T-helper 1 cell treated with Interleukin-12 subunit alpha and Interleukin-12 subunit beta and Interleukin-4 antibody, amounts not matched to agents 30 ng/mL and 1 ng/mL, for 36 hours (primary cell): ENCODE results near the gene UNC93B1. TPM values are rescaled to one million over a fixed set of nuclear protein-coding genes. Genes with fewer than 3 reads are reported as not detected.
"Not testable (repeated sequence)": the region's sequence is repeated elsewhere in the genome, so short reads cannot be mapped to it uniquely, and the experiment has no call there.

ENCODE experiments used
- intact Hi-C: fragments of 100-400 bp; cut with micrococcal nuclease; formaldehyde crosslinking; loops from one replicate; pipeline ENCODE4 v1.15.1; 2024
- total RNA-seq: library from RNA; stranded (reverse); gene quantifications from 2 replicates; pipeline ENCODE4 v1.2.3, GENCODE V29; 2022

The UNC93B1 gene
- total RNA-seq, 1 donor from 2014 or later = 26.3 TPM

DNA sequence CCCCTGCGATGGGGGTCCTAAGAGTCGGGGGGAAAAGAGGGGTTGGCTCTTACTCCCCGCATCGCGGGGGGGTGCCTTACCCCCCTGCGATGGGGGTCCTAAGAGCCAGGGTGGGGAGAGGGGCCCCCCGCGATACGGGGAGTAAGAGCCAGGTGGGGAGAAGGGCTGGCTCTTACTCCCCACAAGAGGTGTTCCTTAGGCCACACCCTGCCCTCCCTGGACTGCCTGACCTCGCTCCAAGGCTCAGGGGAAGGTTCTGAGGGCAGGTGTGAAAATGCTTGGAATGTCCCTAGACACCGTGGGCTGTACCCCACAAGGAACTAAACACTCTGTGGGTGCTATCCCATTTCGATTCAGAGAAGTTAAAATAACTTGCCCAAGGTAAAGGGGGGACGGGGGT, 7.8 kb downstream of the UNC93B1 start:
- intact Hi-C loops = loop anchor here (2.0 kb wide), 1 partner anchor 35 kb away; the partner anchor contains the start of gene NDUFS8

- intact Hi-C loops = not testable (repeated sequence)
Measured at GRCh38 chr11:67995579-67995978, 8.3 kb downstream of the UNC93B1 start.

GRCh38 chr11:67995129-67995528, 8.8 kb downstream of the UNC93B1 start:
- intact Hi-C loops = not testable (repeated sequence)

DNA sequence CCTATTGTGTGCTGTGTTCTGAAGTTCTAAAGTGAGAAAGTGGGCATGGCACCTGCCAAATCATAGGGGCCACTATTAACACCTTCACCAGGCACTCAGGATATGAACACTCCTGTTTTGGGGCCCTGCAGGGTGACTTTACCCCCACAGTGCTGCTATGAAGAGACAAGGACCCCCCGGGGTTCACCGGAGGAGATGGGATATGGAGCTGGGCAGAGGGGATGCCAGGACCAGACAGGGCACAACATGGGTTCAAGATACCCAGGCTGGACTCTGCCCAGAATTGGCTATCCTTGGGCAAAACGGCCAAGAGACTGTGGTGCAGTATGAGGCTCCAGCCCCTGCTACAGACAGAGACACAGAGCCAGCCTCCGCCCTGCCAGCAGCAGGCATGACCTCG, 9.5 kb downstream of the UNC93B1 start:
- intact Hi-C loops = not testable (repeated sequence)

DNA sequence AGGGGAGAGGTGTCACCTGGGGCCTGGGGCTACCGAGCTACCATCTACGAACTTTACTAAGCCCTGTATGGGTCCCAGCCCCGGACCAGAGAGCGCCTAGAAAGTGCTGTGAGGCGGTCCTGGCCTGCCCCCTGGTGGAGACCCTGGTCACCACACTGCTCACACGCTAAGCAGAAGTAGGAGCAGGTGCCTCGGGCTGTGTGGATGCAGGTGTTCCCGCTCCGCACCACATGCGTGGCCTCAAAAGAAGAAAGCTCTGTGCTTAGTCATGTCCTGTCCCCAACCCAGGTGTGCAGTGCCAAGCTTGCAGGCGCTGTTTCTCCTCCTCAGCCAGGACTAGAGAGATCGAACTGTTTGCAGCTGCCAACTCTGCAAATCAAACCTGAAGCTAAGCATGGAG, 10.1 kb downstream of the UNC93B1 start:
- intact Hi-C loops = loop anchor here (2.0 kb wide), 1 partner anchor 135 kb away; no protein-coding TSS in a partner anchor

- intact Hi-C loops = loop anchor here (2.0 kb wide), 1 partner anchor 133 kb away; no protein-coding TSS in a partner anchor
Measured at GRCh38 chr11:67991347-67992121, 12.4 kb downstream of the UNC93B1 start.

DNA sequence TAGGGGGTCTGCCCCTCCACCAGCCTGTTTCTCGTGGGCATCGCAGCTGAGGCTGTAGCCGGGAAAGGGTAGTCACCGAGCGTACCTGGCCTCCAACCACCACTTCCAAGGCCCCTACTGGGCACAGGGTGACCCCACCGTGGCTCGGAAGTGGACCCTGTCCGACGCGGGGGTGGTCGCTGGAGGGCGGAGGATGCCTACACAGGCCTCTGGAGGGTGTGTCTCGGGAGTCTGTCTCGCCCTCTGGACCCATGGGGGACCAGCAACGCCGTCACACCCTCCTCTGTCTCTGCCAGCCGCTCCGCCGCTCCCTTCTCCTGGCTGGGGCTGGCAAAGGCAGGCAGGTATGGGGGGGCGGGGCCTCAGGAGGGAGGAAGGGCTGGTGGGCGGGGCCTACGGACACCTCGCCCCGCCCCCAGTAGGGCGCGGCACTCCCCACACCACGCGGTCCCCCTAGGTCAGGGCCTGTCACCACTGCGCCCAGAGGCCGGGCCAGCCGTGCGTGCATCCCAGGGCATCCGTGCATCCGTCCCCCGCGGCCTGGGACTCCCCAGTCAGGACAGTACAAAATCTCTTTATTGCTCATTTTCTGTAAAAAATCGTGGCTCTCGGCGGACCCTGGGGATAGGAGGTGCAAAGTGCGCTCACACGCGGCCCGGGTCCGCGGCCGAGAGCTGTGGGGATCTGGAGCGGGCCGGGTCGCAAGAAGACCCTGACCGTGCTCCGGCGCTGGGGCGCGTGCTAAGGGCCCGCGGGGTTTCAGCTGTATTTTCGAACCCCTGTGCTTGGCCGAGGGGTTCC, 13.2 kb downstream of the UNC93B1 start:
- intact Hi-C loops = not testable (repeated sequence)

DNA sequence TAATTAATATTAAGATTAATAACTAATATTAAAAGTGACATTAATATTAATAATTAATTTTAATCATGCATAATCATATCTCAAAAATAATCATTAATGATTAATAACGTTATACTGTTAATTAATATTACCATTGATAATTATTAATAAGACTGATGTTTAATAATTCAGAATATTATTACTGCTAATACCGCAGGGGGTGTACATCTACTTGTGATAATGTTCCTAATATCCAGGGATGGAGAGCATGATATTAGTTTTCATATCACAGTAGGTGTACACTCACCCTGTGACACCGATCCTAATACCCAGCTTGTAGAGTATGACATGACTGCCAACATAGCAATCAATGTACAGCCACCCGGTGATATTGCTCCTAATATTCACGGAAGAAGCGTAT, 18.6 kb downstream of the UNC93B1 start:
- intact Hi-C loops = not testable (repeated sequence)

DNA sequence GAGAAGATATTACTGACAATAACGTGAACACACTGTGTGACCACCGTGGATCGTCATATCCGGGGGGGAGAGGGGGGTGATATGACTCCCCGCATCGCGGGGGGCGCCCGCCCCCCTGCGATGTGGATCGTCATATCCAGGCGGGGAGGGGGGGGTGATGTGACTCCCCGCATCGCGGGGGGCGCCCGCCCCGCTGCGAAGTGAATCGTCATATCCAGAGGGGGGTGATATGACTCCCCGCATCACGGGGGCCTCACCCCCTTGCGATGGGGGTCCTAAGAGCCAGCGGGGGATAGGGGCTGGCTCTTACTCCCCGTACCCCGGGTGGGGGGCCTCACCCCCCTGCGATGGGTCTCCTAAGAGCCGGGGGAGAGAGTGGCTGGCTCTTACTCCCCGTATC, 19.9 kb downstream of the UNC93B1 start:
- intact Hi-C loops = no loop called here

DNA sequence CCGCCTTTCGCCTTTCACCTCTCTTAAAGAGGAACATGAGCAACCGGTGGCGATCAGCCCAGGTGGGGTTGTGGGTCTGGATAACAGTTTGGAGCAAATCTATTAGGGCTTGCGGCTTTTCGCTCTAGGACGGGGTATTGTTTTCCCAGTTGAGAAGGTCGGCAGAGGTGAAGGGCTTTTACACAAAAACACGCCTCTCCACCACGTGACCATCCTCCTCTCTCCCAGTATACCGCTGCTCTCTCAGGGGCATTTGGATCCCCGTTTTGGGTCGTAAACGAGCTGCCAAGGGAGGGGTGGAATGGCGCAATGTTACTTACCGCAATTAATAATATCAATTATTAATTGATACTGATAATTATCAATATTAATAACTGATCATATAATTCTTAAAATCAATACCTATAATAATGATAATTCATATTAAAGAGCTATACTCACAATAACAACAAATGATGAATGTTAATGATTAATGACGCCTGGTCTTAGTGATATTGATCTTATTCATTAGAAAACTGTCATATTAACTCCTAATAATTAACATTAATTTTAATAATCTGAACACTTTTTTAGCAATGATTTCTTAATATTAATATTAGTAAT, 21.5 kb downstream of the UNC93B1 start:
- intact Hi-C loops = not testable (repeated sequence)

DNA sequence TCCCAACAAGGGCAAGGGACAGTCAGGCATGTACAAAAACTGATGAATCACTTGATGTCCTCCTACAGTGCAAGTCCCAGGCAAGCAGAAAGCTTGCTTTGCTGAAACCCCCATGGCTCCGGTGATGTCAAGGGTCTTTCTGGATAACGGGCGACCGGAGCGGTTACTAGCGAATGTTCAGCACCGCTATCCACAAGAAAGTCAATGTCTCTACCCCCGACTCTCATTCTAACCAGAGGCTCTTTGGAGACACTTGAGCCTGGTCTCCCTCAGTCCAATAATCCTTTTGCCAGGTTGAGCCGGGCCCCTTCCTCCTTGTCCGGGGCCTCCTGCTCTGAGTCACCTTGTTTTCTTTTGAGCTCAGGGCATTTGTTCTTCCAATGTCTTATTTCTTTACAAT, 22.7 kb downstream of the UNC93B1 start:
- intact Hi-C loops = not testable (repeated sequence)

GRCh38 chr11:67978766-67979418, 25.0 kb downstream of the UNC93B1 start:
- intact Hi-C loops = not testable (repeated sequence)

DNA sequence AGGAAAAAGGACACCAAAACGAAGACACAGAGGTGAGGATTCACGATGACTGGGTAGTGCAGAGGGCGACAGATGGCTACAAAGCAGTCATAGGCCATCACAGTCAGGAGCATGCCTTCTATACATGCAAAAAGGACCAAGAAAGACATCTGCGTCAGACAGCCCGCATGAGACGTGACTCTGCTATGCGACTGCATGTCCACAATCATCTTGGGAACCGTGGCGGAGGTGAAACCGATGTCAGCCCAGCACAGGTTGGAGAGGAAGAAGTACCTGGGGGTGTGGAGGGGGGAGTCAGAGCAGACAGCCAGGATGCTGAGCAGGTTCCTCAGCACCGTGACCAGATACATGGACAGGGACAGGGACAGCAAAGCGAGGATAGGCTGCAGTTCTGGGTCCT, 29.2 kb downstream of the UNC93B1 start:
- intact Hi-C loops = not testable (repeated sequence)

DNA sequence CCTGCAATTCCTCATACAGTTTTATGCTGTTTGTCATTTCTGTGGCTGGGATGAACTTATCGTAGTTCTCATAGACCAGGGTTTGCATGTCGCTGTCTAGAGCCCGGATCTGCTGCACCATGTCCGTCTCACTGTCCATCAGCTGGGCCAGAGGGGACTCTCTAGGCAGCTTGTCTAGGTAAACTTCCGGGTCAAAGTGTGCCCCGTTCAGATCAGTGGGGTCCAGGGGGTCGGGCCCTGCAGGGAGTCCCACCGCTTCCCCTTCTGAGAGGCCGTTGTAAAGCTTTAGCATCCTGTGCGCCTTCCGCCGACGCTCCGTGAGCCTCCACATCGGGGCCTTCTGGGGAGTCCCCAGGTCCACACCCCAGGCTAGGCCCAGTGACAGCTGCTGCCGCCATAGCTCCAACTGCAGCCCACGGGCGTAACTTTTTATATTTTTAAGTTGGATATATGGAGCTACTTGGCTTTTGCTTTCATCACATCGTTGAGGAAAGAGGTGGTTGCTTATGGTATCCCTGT, 38.0 kb downstream of the UNC93B1 start:
- intact Hi-C loops = not testable (repeated sequence)

- intact Hi-C loops = not testable (repeated sequence)
Measured at GRCh38 chr11:67964746-67965145, 39.2 kb downstream of the UNC93B1 start.

DNA sequence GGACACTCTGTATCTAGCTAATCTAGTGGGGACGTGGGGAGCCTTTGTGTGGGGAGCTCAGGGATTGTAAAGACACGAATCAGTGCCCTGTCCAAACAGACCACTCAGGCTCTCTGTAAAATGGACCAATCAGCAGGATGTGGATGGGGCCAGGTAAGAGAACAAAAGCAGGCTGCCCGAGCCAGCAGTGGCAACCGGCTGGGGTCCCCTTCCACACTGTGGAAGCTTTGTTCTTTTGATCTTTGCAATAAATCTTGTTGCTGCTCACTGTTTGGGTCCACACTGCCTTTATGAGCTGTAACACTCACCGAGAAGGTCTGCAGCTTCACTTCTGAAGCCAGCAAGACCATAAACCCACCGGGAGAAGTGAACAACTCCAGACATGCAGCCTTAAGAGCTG, 40.0 kb downstream of the UNC93B1 start:
- intact Hi-C loops = not testable (repeated sequence)

DNA sequence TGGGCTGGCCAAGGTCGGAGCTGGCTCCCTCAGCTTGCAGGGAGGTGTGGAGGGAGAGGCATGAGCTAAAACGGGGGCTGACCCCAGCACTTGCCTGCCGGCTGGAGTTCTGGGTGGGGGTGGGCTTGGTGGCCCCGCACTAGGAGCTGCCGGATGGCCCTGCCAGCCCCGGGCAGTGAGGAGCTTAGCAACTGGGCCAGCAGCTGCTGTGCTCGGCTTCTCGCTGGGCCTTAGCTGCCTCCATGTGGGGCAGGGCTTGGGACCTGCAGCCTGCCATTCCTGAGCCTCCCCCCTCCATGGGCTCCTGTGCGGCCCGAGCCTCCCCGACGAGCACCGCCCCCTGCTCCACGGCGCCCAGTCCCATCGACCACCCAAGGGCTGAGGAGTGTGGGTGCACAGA, 40.7 kb downstream of the UNC93B1 start:
- intact Hi-C loops = not testable (repeated sequence)

DNA sequence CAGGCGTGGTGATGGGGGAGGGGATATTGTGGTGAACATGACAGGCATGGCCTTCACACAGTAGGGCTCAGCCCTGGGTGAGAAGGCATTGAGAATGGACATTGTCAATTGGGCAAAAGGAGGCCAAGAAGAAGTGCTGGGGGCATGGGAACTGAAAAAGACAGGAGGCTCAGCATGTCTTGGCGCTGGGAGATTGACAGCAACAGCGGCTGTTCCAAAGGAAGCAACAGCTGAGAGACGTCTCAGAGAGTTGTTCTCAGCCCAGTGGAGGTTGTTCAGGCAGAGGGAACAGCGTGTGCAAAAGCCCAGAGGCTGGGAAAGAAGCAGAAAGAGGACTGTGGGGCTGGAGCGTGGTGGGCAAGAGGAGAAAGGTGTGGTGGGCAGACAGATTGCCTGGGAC, 47.7 kb downstream of the UNC93B1 start:
- intact Hi-C loops = loop anchor here (10.0 kb wide), 1 partner anchor 101 kb away; no protein-coding TSS in a partner anchor

- intact Hi-C loops = loop anchor here (10.0 kb wide), 1 partner anchor 101 kb away; no protein-coding TSS in a partner anchor
Measured at GRCh38 chr11:67955461-67956007, 48.4 kb downstream of the UNC93B1 start.

DNA sequence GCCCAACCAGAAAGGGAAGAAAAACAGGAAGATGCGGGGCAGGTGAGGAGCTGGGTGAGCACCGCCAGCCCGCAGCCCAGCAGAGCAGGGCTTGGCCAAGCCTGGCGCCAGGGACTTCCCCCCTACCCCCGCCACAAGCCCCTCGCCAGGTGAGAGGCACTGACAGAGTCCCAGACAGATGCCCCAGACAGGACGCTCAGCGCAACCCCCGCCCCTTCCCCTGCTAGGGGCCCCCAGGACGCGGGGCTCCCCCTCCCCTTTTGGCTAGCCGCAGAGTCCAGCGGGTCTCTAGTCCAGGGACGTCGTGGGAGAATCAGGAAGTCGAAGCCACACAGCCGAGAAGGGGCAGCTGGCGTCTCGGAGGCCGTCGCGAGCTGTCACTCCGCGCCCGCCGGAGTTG, 48.9 kb downstream of the UNC93B1 start:
- intact Hi-C loops = loop anchor here (10.0 kb wide), 1 partner anchor 100 kb away; no protein-coding TSS in a partner anchor

DNA sequence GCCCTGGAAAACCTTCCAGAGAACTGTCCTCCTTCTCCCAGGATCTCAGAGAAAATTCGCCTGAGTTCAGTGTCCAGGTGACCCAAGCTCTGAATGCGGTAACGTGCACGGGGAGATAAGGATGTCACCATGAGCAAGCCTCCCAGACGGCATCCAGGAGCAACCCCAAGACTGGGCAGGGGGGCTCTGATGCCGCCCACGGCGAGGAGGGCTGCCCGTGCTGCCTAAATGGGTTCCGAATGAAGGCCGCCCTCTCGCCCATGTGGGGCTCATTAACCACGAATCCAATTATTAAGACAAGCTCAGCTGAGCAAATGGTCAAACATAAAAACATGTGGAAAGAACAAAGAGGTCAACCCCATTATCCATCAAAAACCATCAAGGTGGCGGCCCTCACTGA, 49.6 kb downstream of the UNC93B1 start:
- intact Hi-C loops = loop anchor here (10.0 kb wide), 1 partner anchor 99 kb away; no protein-coding TSS in a partner anchor
